GM21423 (cell line): ENCODE results near the gene PTPN14.
A peak's percentile ranks its signal among the peaks of the same experiment; 100 is the strongest.

Source experiments
- ATAC-seq: cut with Tn5 transposase; IDR thresholded peaks from one replicate; pipeline ENCODE4 v1.9.1; 2021; ENCODE audit warnings: mild to moderate bottlenecking, moderate library complexity; ENCODE audit not compliant: unreplicated experiment

The PTPN14 gene

GRCh38 chr1:214319938-214320337 is 231.5 kb downstream of the PTPN14 start:
- no peak for ATAC-seq

GRCh38 chr1:214318956-214319736 is 232.3 kb downstream of the PTPN14 start:
- ATAC-seq, result no peak

DNA sequence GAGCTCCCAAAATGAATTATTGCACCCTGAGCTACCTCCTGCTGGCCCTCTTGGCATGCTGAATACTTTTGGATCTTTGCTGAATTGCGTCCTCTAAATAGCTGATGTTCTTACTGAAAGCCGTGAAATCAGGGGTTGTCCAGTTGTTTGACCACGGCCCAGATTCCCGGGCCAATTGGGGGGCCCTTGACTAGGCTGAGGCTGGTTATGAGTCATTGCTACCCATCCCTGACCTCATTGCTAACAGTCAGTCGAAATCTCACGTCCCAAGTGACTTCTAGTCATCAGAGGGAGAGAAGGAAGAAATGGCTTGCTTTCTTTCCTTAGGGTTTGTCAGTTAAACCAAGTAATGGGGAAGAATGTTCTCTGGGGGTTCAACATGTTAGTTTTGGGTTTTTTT is 233.0 kb downstream of the PTPN14 start:
- no peak for ATAC-seq

GRCh38 chr1:214317734-214318133 is 233.7 kb downstream of the PTPN14 start:
- no peak for ATAC-seq

DNA sequence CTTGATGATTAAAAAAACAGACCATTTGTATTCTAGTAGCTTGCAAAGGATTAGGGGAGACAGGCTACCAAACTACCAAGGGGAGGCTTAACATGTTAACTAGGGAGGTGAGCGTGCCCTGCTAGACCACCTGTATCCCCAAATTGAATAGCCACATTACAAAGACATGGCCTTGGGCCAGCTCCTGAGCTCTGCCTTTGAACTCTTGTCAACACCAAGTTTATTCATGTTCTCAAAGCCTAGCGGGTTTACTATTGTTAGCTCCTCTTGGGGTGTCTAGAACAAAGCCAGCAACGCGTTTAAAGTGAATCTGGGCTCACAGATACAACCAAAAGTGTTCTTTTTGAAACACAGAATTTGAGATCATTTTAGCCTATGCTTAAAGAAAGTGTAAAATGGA is 234.1 kb downstream of the PTPN14 start:
- ATAC-seq, result no peak

- ATAC-seq, result no peak
These were observed 234.8 kb downstream of the PTPN14 start for GRCh38 chr1:214316593-214316992.

- no peak for ATAC-seq
These were observed 237.1 kb downstream of the PTPN14 start for GRCh38 chr1:214314178-214314843.

DNA sequence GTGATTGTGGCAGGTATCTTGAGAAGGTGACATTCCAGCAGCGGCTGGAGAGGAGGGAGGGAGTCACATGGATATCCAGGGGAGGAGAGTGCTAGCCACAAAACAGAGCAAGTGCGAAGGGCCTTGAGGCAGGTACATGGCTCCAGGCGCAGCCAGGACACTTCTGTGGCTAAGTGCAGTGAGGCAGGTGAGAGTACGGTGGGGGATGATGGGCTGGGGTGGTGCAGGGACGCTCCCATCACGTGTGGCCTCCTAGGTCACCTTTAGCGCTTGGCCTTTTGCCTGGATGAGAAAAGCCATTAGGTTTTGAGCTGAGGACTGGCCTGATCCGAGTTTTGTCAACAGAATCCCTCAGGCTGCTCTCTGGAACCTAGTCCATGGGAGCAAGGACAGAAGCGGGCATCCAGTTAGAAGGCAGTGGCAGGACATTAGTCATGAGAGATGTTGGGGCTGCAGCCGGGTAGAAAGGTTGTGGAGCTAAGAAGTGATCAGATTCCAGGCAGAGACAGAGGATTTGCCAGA is 238.8 kb downstream of the PTPN14 start:
- no peak for ATAC-seq

- ATAC-seq, result no peak
These were observed 240.4 kb downstream of the PTPN14 start for GRCh38 chr1:214310777-214311690.

DNA sequence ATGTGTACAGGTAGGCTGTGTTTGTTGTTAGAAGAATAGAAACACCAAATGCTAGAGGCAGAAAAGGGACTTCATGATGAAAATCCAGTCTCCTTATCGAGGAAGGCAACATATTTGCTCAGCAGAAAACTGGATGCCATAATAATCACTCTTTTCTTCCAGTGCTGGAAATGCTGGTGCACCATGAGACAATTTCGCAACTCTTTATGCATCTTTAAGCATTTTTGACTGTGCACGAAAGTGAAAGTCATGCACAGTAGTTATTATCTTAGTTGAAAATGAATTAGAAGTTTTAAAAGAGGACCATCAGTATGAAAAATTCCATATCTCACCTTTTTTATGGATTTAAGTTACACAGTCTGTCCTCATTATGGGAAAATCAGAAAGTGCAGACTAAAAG is 241.4 kb downstream of the PTPN14 start:
- ATAC-seq, result peak; percentile 61

GRCh38 chr1:214306269-214306668 is 245.1 kb downstream of the PTPN14 start:
- no peak for ATAC-seq

GRCh38 chr1:214305164-214305751 is 246.1 kb downstream of the PTPN14 start:
- ATAC-seq, result no peak

GRCh38 chr1:214303141-214303930 is 248.1 kb downstream of the PTPN14 start:
- ATAC-seq, result no peak

DNA sequence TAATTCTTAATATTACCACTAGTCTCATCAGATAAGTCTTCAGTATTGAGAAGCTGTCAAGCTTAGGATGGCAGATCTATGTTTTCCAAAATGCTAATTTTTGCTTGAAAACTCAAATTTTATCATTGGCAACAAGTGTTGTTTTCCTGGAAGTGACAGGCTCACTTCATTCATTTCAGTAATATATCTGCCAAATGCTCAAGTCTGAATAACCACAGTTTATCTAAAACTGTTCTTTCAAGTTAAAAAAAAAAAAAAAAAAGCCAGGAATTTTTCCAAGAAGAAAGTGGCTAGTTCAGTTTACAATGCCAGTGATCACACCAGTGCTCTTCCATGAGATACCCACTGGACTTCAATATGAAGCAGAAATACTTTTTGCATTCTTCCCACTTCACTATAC is 249.9 kb downstream of the PTPN14 start:
- ATAC-seq, result no peak

DNA sequence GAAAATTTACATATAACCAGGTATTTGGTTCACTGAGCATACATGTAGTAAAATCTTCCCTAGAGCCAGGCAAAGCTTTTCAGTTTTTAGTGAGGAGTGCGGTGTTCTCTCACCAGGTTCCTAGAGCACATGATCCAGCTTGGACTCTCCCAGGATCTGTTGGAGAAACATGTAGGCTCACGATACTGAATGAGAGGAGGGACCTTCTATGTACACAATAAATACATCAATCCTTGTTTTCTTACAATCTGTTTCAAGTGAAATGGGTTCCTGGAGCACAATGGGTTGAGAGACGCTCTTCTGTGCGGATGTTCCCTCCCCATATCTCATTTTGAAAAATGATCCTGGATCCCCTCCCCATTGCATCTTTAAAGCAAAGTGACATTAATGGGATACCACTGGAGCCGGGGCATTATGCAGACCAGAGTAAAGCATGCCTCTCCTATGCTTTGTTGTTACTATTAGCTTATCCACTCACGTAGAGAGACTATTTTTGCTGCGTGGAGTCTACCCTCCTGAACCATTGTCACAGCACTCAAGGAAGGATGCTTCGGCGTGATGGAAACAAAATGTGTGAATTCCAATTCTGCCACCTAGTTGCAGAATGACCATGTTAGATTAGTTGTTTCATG is 251.1 kb downstream of the PTPN14 start:
- no peak for ATAC-seq
